ENCODE data around the gene KREMEN2.
"Not testable (repeated sequence)": the region's sequence is repeated elsewhere in the genome, so short reads cannot be mapped to it uniquely, and the experiment has no call there.

KREMEN2 gene

GRCh38 chr16:2929693-2930092 lies 34.4 kb upstream of the KREMEN2 start:
- Histone ChIP-seq H3K4me2 (ENCODE audit: low read depth, low read length, poor library complexity, severe bottlenecking) (no peak overlapping the region), H3F3A (ENCODE audit: insufficient read depth) (no peaks in the 10 kb centered on the region), H3K79me2 (ENCODE audit: insufficient read depth, low read length) (no peaks in the 10 kb centered on the region), H3K9me2 (replicated peaks; ENCODE audit: insufficient read depth, low read length) (no peaks in the 10 kb centered on the region), H2AFZ (ENCODE audit: low read depth, low read length, severe bottlenecking) (no peak overlapping the region), H3K36me3 (ENCODE audit: low read length) (no peaks in the 10 kb centered on the region), H3K9me3 (ENCODE audit: insufficient read depth, low read length) (no peaks in the 10 kb centered on the region), H3K4me3 (ENCODE audit: insufficient read depth, low read length, poor library complexity, severe bottlenecking) (no peak overlapping the region), H3K27ac (ENCODE audit: low read depth, low read length) (no peak overlapping the region), H3K27me3 (ENCODE audit: low read length) (no peaks in the 10 kb centered on the region), H3K9ac (ENCODE audit: low read length) (no peak overlapping the region), H4K20me1 (ENCODE audit: low read depth, low read length) (no peaks in the 10 kb centered on the region)
- no peak for TF ChIP-seq CTCF (IDR thresholded peaks at IDR 0.05; ENCODE audit: insufficient read depth, low read length, poor library complexity, severe bottlenecking)
- TF ChIP-seq EZH2phosphoT487 (conservative IDR thresholded peaks at IDR 0.05; ENCODE audit: low read length): no peak

- no peak overlapping the region for H3K27ac ChIP-seq (ENCODE audit: low read depth, low read length)
- H3K79me2 ChIP-seq (ENCODE audit: insufficient read depth, low read length): no peaks in the 10 kb centered on the region
- no peaks in the 10 kb centered on the region for H3F3A ChIP-seq (ENCODE audit: insufficient read depth)
- no peak overlapping the region for H3K4me3 ChIP-seq (ENCODE audit: insufficient read depth, low read length, poor library complexity, severe bottlenecking)
- H3K9ac ChIP-seq (ENCODE audit: low read length): no peak overlapping the region
- no peaks in the 10 kb centered on the region for H3K9me3 ChIP-seq (ENCODE audit: insufficient read depth, low read length)
- no peaks in the 10 kb centered on the region for H3K9me2 ChIP-seq (replicated peaks; ENCODE audit: insufficient read depth, low read length)
- no peaks in the 10 kb centered on the region for H4K20me1 ChIP-seq (ENCODE audit: low read depth, low read length)
- no peaks in the 10 kb centered on the region for H3K27me3 ChIP-seq (ENCODE audit: low read length)
- H3K36me3 ChIP-seq (ENCODE audit: low read length): no peaks in the 10 kb centered on the region
- TF ChIP-seq EZH2phosphoT487 (conservative IDR thresholded peaks at IDR 0.05; ENCODE audit: low read length): no peak
- no peak for TF ChIP-seq CTCF (IDR thresholded peaks at IDR 0.05; ENCODE audit: insufficient read depth, low read length, poor library complexity, severe bottlenecking)
- H3K4me2 ChIP-seq (ENCODE audit: low read depth, low read length, poor library complexity, severe bottlenecking): no peak overlapping the region
- no peak overlapping the region for H2AFZ ChIP-seq (ENCODE audit: low read depth, low read length, severe bottlenecking)
Measured at GRCh38 chr16:2930236-2930635, 33.8 kb upstream of the KREMEN2 start.

GRCh38 chr16:2931231-2931914 lies 32.7 kb upstream of the KREMEN2 start:
- H3K36me3 ChIP-seq (ENCODE audit: low read length); H3K4me3 ChIP-seq (ENCODE audit: insufficient read depth, low read length, poor library complexity, severe bottlenecking); H4K20me1 ChIP-seq (ENCODE audit: low read depth, low read length); H3K9ac ChIP-seq (ENCODE audit: low read length); H3K79me2 ChIP-seq (ENCODE audit: insufficient read depth, low read length); H3F3A ChIP-seq (ENCODE audit: insufficient read depth); H3K27me3 ChIP-seq (ENCODE audit: low read length); H3K9me3 ChIP-seq (ENCODE audit: insufficient read depth, low read length); H3K27ac ChIP-seq (ENCODE audit: low read depth, low read length); H2AFZ ChIP-seq (ENCODE audit: low read depth, low read length, severe bottlenecking); H3K4me2 ChIP-seq (ENCODE audit: low read depth, low read length, poor library complexity, severe bottlenecking); H3K9me2 ChIP-seq (replicated peaks; ENCODE audit: insufficient read depth, low read length): not testable (repeated sequence)

- no peak overlapping the region for H2AFZ ChIP-seq (ENCODE audit: low read depth, low read length, severe bottlenecking)
- H3K27ac ChIP-seq (ENCODE audit: low read depth, low read length): no peak overlapping the region
- no peaks in the 10 kb centered on the region for H3F3A ChIP-seq (ENCODE audit: insufficient read depth)
- no peak for TF ChIP-seq CTCF (IDR thresholded peaks at IDR 0.05; ENCODE audit: insufficient read depth, low read length, poor library complexity, severe bottlenecking)
- TF ChIP-seq EZH2phosphoT487 (conservative IDR thresholded peaks at IDR 0.05; ENCODE audit: low read length): no peak
- no peaks in the 10 kb centered on the region for H3K27me3 ChIP-seq (ENCODE audit: low read length)
- no peak overlapping the region for H3K4me3 ChIP-seq (ENCODE audit: insufficient read depth, low read length, poor library complexity, severe bottlenecking)
- H3K36me3 ChIP-seq (ENCODE audit: low read length): no peaks in the 10 kb centered on the region
- H3K9me2 ChIP-seq (replicated peaks; ENCODE audit: insufficient read depth, low read length): no peaks in the 10 kb centered on the region
- H3K79me2 ChIP-seq (ENCODE audit: insufficient read depth, low read length): no peaks in the 10 kb centered on the region
- no peak overlapping the region for H3K4me2 ChIP-seq (ENCODE audit: low read depth, low read length, poor library complexity, severe bottlenecking)
- no peak overlapping the region for H3K9ac ChIP-seq (ENCODE audit: low read length)
- no peaks in the 10 kb centered on the region for H3K9me3 ChIP-seq (ENCODE audit: insufficient read depth, low read length)
- no peaks in the 10 kb centered on the region for H4K20me1 ChIP-seq (ENCODE audit: low read depth, low read length)
Measured at GRCh38 chr16:2933136-2933535, 30.9 kb upstream of the KREMEN2 start.
